Measurements from ENCODE around the gene EPG5. TPM values are rescaled to one million over a fixed set of nuclear protein-coding genes. Genes with fewer than 3 reads are reported as not detected.

Gene EPG5
- polyA plus RNA-seq, 1 donor from 2014 or later, result 18.0 TPM

GRCh38 chr18:45863469-45863868, 103.7 kb downstream of the EPG5 start:
- H3K79me2 ChIP-seq (replicated peaks; ENCODE audit: insufficient read depth, low read length), result no peaks in the 10 kb centered on the region
- no peak overlapping the region for H2AFZ ChIP-seq (ENCODE audit: low read depth, low read length)
- no peaks in the 10 kb centered on the region for H4K20me1 ChIP-seq (ENCODE audit: insufficient read depth)
- H3K4me3 ChIP-seq (ENCODE audit: low read length), result no peak overlapping the region
- no peak overlapping the region for H3K27ac ChIP-seq (ENCODE audit: low read length)
- peaks cover 5% of the 10 kb centered on the region for H3K9me3 ChIP-seq (ENCODE audit: low read length)
- H3K9me2 ChIP-seq (ENCODE audit: insufficient read depth, low read length), result no peaks in the 10 kb centered on the region
- no peak overlapping the region for H3K4me2 ChIP-seq (ENCODE audit: low read length)
- no peaks in the 10 kb centered on the region for H3F3A ChIP-seq (ENCODE audit: insufficient read depth, low read length, poor library complexity, severe bottlenecking)
- H3K9ac ChIP-seq (ENCODE audit: low read length), result no peak overlapping the region
- TF ChIP-seq EZH2 (IDR thresholded peaks at IDR 0.05; ENCODE audit: borderline replicate concordance, insufficient read depth, low read length, poor library complexity, severe bottlenecking), result no peak
- no peak for TF ChIP-seq REST (IDR thresholded peaks at IDR 0.05; ENCODE audit: borderline replicate concordance)
- no peak for TF ChIP-seq RAD21 (conservative IDR thresholded peaks at IDR 0.05)
- no peak for TF ChIP-seq EP300 (conservative IDR thresholded peaks at IDR 0.05; ENCODE audit: poor library complexity, severe bottlenecking)
- no peak for TF ChIP-seq TAF1 (IDR thresholded peaks at IDR 0.05; ENCODE audit: low read depth)
- no peak for TF ChIP-seq SMC3 (conservative IDR thresholded peaks at IDR 0.05; ENCODE audit: poor library complexity)
- peaks cover 13% of the 10 kb centered on the region for H3K36me3 ChIP-seq (ENCODE audit: insufficient read depth, low read length)
- no peaks in the 10 kb centered on the region for H3K27me3 ChIP-seq (ENCODE audit: insufficient read depth, low read depth, low read length)

GRCh38 chr18:45861926-45862325, 105.2 kb downstream of the EPG5 start:
- H3F3A ChIP-seq (ENCODE audit: insufficient read depth, low read length, poor library complexity, severe bottlenecking), result no peaks in the 10 kb centered on the region
- H2AFZ ChIP-seq (ENCODE audit: low read depth, low read length), result no peak overlapping the region
- H3K4me3 ChIP-seq (ENCODE audit: low read length), result no peak overlapping the region
- H3K79me2 ChIP-seq (replicated peaks; ENCODE audit: insufficient read depth, low read length), result no peaks in the 10 kb centered on the region
- H3K27me3 ChIP-seq (ENCODE audit: insufficient read depth, low read depth, low read length), result no peaks in the 10 kb centered on the region
- H3K9me3 ChIP-seq (ENCODE audit: low read length), result peaks cover 5% of the 10 kb centered on the region
- no peaks in the 10 kb centered on the region for H4K20me1 ChIP-seq (ENCODE audit: insufficient read depth)
- H3K27ac ChIP-seq (ENCODE audit: low read length), result no peak overlapping the region
- H3K9me2 ChIP-seq (ENCODE audit: insufficient read depth, low read length), result no peaks in the 10 kb centered on the region
- H3K4me2 ChIP-seq (ENCODE audit: low read length), result no peak overlapping the region
- TF ChIP-seq RAD21 (conservative IDR thresholded peaks at IDR 0.05) (no peak), EZH2 (IDR thresholded peaks at IDR 0.05; ENCODE audit: borderline replicate concordance, insufficient read depth, low read length, poor library complexity, severe bottlenecking) (no peak), POLR2AphosphoS5 (IDR thresholded peaks at IDR 0.05) (no peak), CTCF (IDR thresholded peaks at IDR 0.05; ENCODE audit: poor library complexity, severe bottlenecking) (no peak), REST (IDR thresholded peaks at IDR 0.05; ENCODE audit: borderline replicate concordance) (no peak), MXI1 (conservative IDR thresholded peaks at IDR 0.05; ENCODE audit: poor library complexity, severe bottlenecking) (no peak)
- H3K9ac ChIP-seq (ENCODE audit: low read length), result no peak overlapping the region
- H3K36me3 ChIP-seq (ENCODE audit: insufficient read depth, low read length), result peaks cover 18% of the 10 kb centered on the region
